Measurements from ENCODE around the gene NANS. TPM values are rescaled to one million over a fixed set of nuclear protein-coding genes. Genes with fewer than 3 reads are reported as not detected.
A peak's percentile ranks its signal among the peaks of the same experiment; 100 is the strongest.
"Not testable (repeated sequence)": the region's sequence is repeated elsewhere in the genome, so short reads cannot be mapped to it uniquely, and the experiment has no call there.

Gene NANS
- total RNA-seq, 1 donor from 2014 or later, result 13.0 TPM

DNA sequence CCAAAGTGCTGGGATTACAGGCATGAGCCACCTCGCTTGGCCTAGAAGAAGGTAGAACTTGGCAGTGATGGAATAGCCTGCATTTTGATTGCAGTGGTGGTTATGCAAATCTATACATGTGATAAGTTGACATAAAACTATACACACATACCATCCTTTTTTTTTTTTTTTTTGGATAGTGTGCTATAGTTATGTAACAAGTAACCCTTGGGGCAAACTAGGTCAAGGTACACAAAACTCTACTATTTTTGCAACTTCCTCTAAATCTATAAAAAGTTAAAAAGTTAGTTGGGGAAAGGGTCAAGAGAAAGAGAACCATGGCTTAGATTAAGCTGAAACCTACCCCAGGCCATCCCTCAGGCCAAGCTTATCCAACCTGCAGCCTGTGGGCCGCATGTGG lies 51.4 kb downstream of the NANS start:
- Mint-ChIP-seq H3K4me3 (no peak overlapping the region), H3K4me1 (no peaks in the 10 kb centered on the region), H3K9me3 (peaks cover 3% of the 10 kb centered on the region), H3K36me3 (no peaks in the 10 kb centered on the region), H3K27ac (no peak overlapping the region), H3K27me3 (ENCODE audit: insufficient read depth, low read depth) (peaks cover 3% of the 10 kb centered on the region)
- no peak overlapping the region for H3K4me3 ChIP-seq
- TF ChIP-seq CTCF (IDR thresholded peaks at IDR 0.05), result no peak
- TF ChIP-seq EZH2phosphoT487 (IDR thresholded peaks at IDR 0.05), result no peak
- TF ChIP-seq EZH2 (IDR thresholded peaks at IDR 0.05), result no peak
- no peak overlapping the region for H3K4me2 ChIP-seq
- no peak for DNase-seq (ENCODE audit: low spot score)
- H3K9me3 ChIP-seq (ENCODE audit: low read depth), result no peaks in the 10 kb centered on the region
- H3K36me3 ChIP-seq, result no peaks in the 10 kb centered on the region
- H3K79me2 ChIP-seq (ENCODE audit: low read depth), result no peaks in the 10 kb centered on the region
- no peak overlapping the region for H2AFZ ChIP-seq (replicated peaks)
- no peaks in the 10 kb centered on the region for H3K4me1 ChIP-seq
- no peaks in the 10 kb centered on the region for H3F3A ChIP-seq (ENCODE audit: low read depth)
- no peak overlapping the region for H3K27ac ChIP-seq
- H3K27me3 ChIP-seq, result no peaks in the 10 kb centered on the region
- H3K9ac ChIP-seq, result no peak overlapping the region
- H4K20me1 ChIP-seq (ENCODE audit: low read depth), result no peaks in the 10 kb centered on the region

GRCh38 chr9:98108531-98109031 lies 52.0 kb downstream of the NANS start:
- Histone ChIP-seq H3K79me2 (ENCODE audit: low read depth) (no peaks in the 10 kb centered on the region), H3K9ac (no peak overlapping the region), H3F3A (ENCODE audit: low read depth) (no peaks in the 10 kb centered on the region), H3K36me3 (no peaks in the 10 kb centered on the region), H3K27ac (no peak overlapping the region), H3K4me2 (no peak overlapping the region), H3K4me3 (no peak overlapping the region), H3K27me3 (no peaks in the 10 kb centered on the region), H4K20me1 (ENCODE audit: low read depth) (no peaks in the 10 kb centered on the region), H2AFZ (replicated peaks) (no peak overlapping the region), H3K4me1 (no peaks in the 10 kb centered on the region), H3K9me3 (ENCODE audit: low read depth) (no peaks in the 10 kb centered on the region)
- H3K4me3 Mint-ChIP-seq, result no peak overlapping the region
- no peaks in the 10 kb centered on the region for H3K36me3 Mint-ChIP-seq
- TF ChIP-seq EZH2phosphoT487 (IDR thresholded peaks at IDR 0.05) (no peak), CTCF (IDR thresholded peaks at IDR 0.05) (no peak), EZH2 (IDR thresholded peaks at IDR 0.05) (no peak)
- H3K9me3 Mint-ChIP-seq, result peaks cover 3% of the 10 kb centered on the region
- H3K27me3 Mint-ChIP-seq (ENCODE audit: insufficient read depth, low read depth), result peaks cover 3% of the 10 kb centered on the region
- no peaks in the 10 kb centered on the region for H3K4me1 Mint-ChIP-seq
- DNase-seq (ENCODE audit: low spot score), result no peak
- peak overlapping the region; percentile 50 for H3K27ac Mint-ChIP-seq

GRCh38 chr9:98109052-98109451 lies 52.5 kb downstream of the NANS start:
- Mint-ChIP-seq H3K27me3 (ENCODE audit: insufficient read depth, low read depth) (peaks cover 3% of the 10 kb centered on the region), H3K4me1 (no peaks in the 10 kb centered on the region), H3K4me3 (no peak overlapping the region), H3K36me3 (no peaks in the 10 kb centered on the region), H3K9me3 (peaks cover 3% of the 10 kb centered on the region), H3K27ac (no peak overlapping the region)
- H3K4me2 ChIP-seq, result no peak overlapping the region
- no peak overlapping the region for H3K9ac ChIP-seq
- H3F3A ChIP-seq (ENCODE audit: low read depth), result no peaks in the 10 kb centered on the region
- H3K27me3 ChIP-seq, result no peaks in the 10 kb centered on the region
- DNase-seq (ENCODE audit: low spot score), result no peak
- no peak overlapping the region for H3K4me3 ChIP-seq
- no peaks in the 10 kb centered on the region for H3K4me1 ChIP-seq
- no peaks in the 10 kb centered on the region for H3K36me3 ChIP-seq
- no peaks in the 10 kb centered on the region for H3K79me2 ChIP-seq (ENCODE audit: low read depth)
- no peaks in the 10 kb centered on the region for H3K9me3 ChIP-seq (ENCODE audit: low read depth)
- no peaks in the 10 kb centered on the region for H4K20me1 ChIP-seq (ENCODE audit: low read depth)
- no peak for TF ChIP-seq EZH2phosphoT487 (IDR thresholded peaks at IDR 0.05)
- TF ChIP-seq EZH2 (IDR thresholded peaks at IDR 0.05), result no peak
- no peak for TF ChIP-seq CTCF (IDR thresholded peaks at IDR 0.05)
- peak overlapping the region; percentile 57 for H2AFZ ChIP-seq (replicated peaks)
- no peak overlapping the region for H3K27ac ChIP-seq

DNA sequence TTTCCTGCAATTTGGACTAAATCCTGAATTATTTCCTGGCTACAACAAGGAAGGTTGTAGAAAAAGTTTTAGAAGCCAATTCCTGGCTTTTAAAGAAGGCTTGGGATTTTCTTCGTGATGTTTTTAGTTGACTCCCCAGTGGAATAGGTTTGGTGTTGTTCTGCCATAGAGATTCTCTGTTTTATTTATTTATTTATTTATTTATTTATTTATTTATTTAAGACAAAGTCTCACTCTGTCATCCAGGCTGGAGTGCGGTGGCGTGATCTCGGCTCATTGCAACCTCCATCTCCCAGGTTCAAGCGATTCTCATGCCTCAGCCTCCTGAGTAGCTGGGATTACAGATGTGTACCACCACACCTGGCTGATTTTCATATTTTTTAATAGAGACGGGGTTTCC lies 60.6 kb downstream of the NANS start:
- not testable (repeated sequence) for DNase-seq (ENCODE audit: low spot score); H2AFZ ChIP-seq (replicated peaks); H3K27ac Mint-ChIP-seq; H3K36me3 ChIP-seq; H3K9me3 Mint-ChIP-seq; H3K4me1 ChIP-seq; H3K9ac ChIP-seq; H3K79me2 ChIP-seq (ENCODE audit: low read depth); H4K20me1 ChIP-seq (ENCODE audit: low read depth); H3K27ac ChIP-seq; H3K36me3 Mint-ChIP-seq; H3K9me3 ChIP-seq (ENCODE audit: low read depth); H3K4me1 Mint-ChIP-seq; H3K4me2 ChIP-seq; H3K4me3 ChIP-seq; H3K4me3 Mint-ChIP-seq
- H3K27me3 Mint-ChIP-seq (ENCODE audit: insufficient read depth, low read depth), result peaks cover 24% of the 10 kb centered on the region
- peaks cover 33% of the 10 kb centered on the region for H3K27me3 ChIP-seq
- peaks cover 21% of the 10 kb centered on the region for H3F3A ChIP-seq (ENCODE audit: low read depth)

Measured in neural progenitor cell (in vitro differentiated cells).